OCI-LY3 (cell line): ENCODE data around the gene DNMBP.

Source experiments
- CTCF ChIP-seq: fragments of 200-600, 300-600 bp; sonication (generic); IDR thresholded peaks from 2 replicates; pipeline ENCODE4 v1.5.1; 2014; ENCODE audit warnings: antibody characterized with exemption, low read length, low read depth
- EZH2phosphoT487 ChIP-seq: fragments of 200-600 bp; shearing (Covaris generic); IDR thresholded peaks from 2 replicates; pipeline ENCODE4 v1.6.1; 2018; ENCODE audit warnings: antibody characterized with exemption, mixed run types, low read depth

- TF ChIP-seq CTCF (no peak), EZH2phosphoT487 (no peak)
Observed at GRCh38 chr10:99913831-99914235, 95.9 kb downstream of the DNMBP start.
